Left lung (tissue), 10 donors: Measurements from ENCODE around the gene NFE2L3. TPM values are rescaled to one million over a fixed set of nuclear protein-coding genes. Genes with fewer than 3 reads are reported as not detected.
A peak's percentile ranks its signal among the peaks of the same experiment; 100 is the strongest.

Experiments
- ATAC-seq: fragments of 200-7000 bp; cut with Tn5 transposase; one replicate; pipeline ENCODE4 v1.9.1; 2020; ENCODE audit warnings: moderate library complexity
- DNase-seq, 4 donors: peaks; one replicate each; pipeline ENCODE4 v3.0.0-alpha.2; 2013 to 2020
- H3K27ac ChIP-seq, 2 donors: fragments of 200-600 bp; sonication (generic) in 1 of 2; one replicate each; pipeline versions ENCODE4 v1.5.0 to v1.8.0; 2020 to 2021
- H3K27me3 ChIP-seq, 2 donors: fragments of 200-600 bp; sonication (generic) in 1 of 2; one replicate each; pipeline versions ENCODE4 v1.5.0 to v1.8.0; 2020 to 2021
- H3K36me3 ChIP-seq, 2 donors: fragments of 200-600 bp; sonication (generic) in 1 of 2; one replicate each; pipeline versions ENCODE4 v1.5.0 to v1.8.0; 2020 to 2021
- H3K4me1 ChIP-seq, 2 donors: fragments of 200-600 bp; one replicate each; pipeline ENCODE4 v1.8.0; 2021
- H3K4me3 ChIP-seq, 2 donors: fragments of 200-600 bp; sonication (generic) in 1 of 2; one replicate each; pipeline versions ENCODE4 v1.5.0 to v1.8.0; 2020 to 2021; ENCODE audit warnings: mild to moderate bottlenecking in 1 of 2
- H3K9me3 ChIP-seq, 2 donors: fragments of 200-600 bp; sonication (generic) in 1 of 2; one replicate each; pipeline versions ENCODE4 v1.5.0 to v1.8.0; 2020 to 2021
- CTCF ChIP-seq, 2 donors: fragments of 200-600 bp; sonication (generic) in 1 of 2; IDR thresholded peaks; one replicate each; pipeline versions ENCODE4 v1.5.0 to v1.8.0; 2021; ENCODE audit warnings: antibody characterized with exemption in 2 of 2
- intact Hi-C, 2 donors: fragments of 100-400 bp; cut with DNase I; formaldehyde crosslinking; loops; one replicate each; pipeline versions ENCODE4 v1.11.2 to v1.14.2; 2022
- polyA plus RNA-seq, 6 donors: library from polyadenylated mRNA; unstranded; fragments of 120-200 nt; gene quantifications; one replicate each; pipeline ENCODE4 v1.2.1, GENCODE V29; 2013; ENCODE audit not compliant: insufficient read length in 6 of 6
- total RNA-seq, 2 donors: library from RNA; stranded (reverse); fragmentation: NEBNext Ultra II Directional; extraction: Animal tissue kit (Norgen Biotek cat#: 25700); gene quantifications; one replicate each; pipeline ENCODE4 v1.2.1, GENCODE V29; 2021
- donor health status: DM: no; HTN: yes; CAD: no.
- donor health status: DM: no; HTN: no; CAD: no.

The NFE2L3 gene
- total and polyA plus RNA-seq, 8 donors, result 4.9 to 20.8 (median 19.1) TPM

GRCh38 chr7:26198133-26198780 is 46.3 kb downstream of the NFE2L3 start:
- no peaks in the 10 kb centered on the region for H3K27me3 ChIP-seq
- peaks cover 47 to 52% of the 10 kb centered on the region in 2 donors for H3K4me1 ChIP-seq
- peak overlapping the region; percentile 98 to 100 for H3K27ac ChIP-seq
- intact Hi-C loops, result loop anchor here in 1 of 2 donors (10.0 kb wide), 1 partner anchor 113 kb away; no protein-coding TSS in a partner anchor
- DNase-seq (peak in 2 of 4 donors; percentile 42 to 51), ATAC-seq (no peak)
- peak overlapping the region; percentile 81 to 93 for H3K4me3 ChIP-seq
- peaks cover 0 to 42% of the 10 kb centered on the region in 2 donors for H3K36me3 ChIP-seq
- H3K9me3 ChIP-seq, result no peaks in the 10 kb centered on the region
- peak; percentile 67 to 69 for TF ChIP-seq CTCF (IDR thresholded peaks at IDR 0.05)

- Histone ChIP-seq H3K36me3 (peaks cover 0 to 37% of the 10 kb centered on the region in 2 donors), H3K4me1 (peaks cover 43 to 52% of the 10 kb centered on the region in 2 donors), H3K27me3 (no peaks in the 10 kb centered on the region), H3K27ac (peak overlapping the region; percentile 98 to 100), H3K9me3 (no peaks in the 10 kb centered on the region), H3K4me3 (peak overlapping the region; percentile 81 to 93)
- TF ChIP-seq CTCF (IDR thresholded peaks at IDR 0.05), result no peak
- ATAC-seq (no peak), DNase-seq (peak in 1 of 4 donors; percentile 22)
- intact Hi-C loops, result loop anchor here in 1 of 2 donors (10.0 kb wide), 1 partner anchor 114 kb away; no protein-coding TSS in a partner anchor
Observed at GRCh38 chr7:26198781-26199169, 46.8 kb downstream of the NFE2L3 start.

GRCh38 chr7:26199301-26200037 is 47.5 kb downstream of the NFE2L3 start:
- no peaks in the 10 kb centered on the region for H3K9me3 ChIP-seq
- peak; percentile 10 for ATAC-seq
- no peak for TF ChIP-seq CTCF (IDR thresholded peaks at IDR 0.05)
- H3K27me3 ChIP-seq, result no peaks in the 10 kb centered on the region
- peak overlapping the region; percentile 98 to 100 for H3K27ac ChIP-seq
- H3K4me3 ChIP-seq, result peak overlapping the region; percentile 81 to 93
- peaks cover 37 to 52% of the 10 kb centered on the region in 2 donors for H3K4me1 ChIP-seq
- peak; percentile 25 to 87 (median 71) for DNase-seq
- peaks cover 0 to 30% of the 10 kb centered on the region in 2 donors for H3K36me3 ChIP-seq
- intact Hi-C loops, result loop anchor here in 1 of 2 donors (10.0 kb wide), 1 partner anchor 115 kb away; no protein-coding TSS in a partner anchor

- Histone ChIP-seq H3K4me1 (peaks cover 37 to 52% of the 10 kb centered on the region in 2 donors), H3K4me3 (peak overlapping the region; percentile 81 to 93), H3K27ac (peak overlapping the region; percentile 98 to 100), H3K27me3 (no peaks in the 10 kb centered on the region), H3K36me3 (peaks cover 0 to 24% of the 10 kb centered on the region in 2 donors), H3K9me3 (no peaks in the 10 kb centered on the region)
- TF ChIP-seq CTCF (IDR thresholded peaks at IDR 0.05), result no peak
- peak; percentile 47 for ATAC-seq
- peak; percentile 73 to 89 (median 80) for DNase-seq
- intact Hi-C loops, result no loop called here
Observed at GRCh38 chr7:26200038-26200443, 48.0 kb downstream of the NFE2L3 start.
